DMS114 treated with DMSO at 0.1 percent for 48 hours (cell line): ENCODE measurements around the gene SLC2A1.
A peak's percentile ranks its signal among the peaks of the same experiment; 100 is the strongest.

Source experiments
- DNase-seq: peaks from one replicate; lab custom pipeline; 2025; ENCODE audit not compliant: unreplicated experiment; lab: John Stamatoyannopoulos, UW

The SLC2A1 gene

GRCh38 chr1:42943166-42943565 is 15.5 kb downstream of the SLC2A1 start:
- DNase-seq = no peak

- DNase-seq = no peak
Measured at GRCh38 chr1:42942444-42942843, 16.2 kb downstream of the SLC2A1 start.

GRCh38 chr1:42941640-42942330 is 16.9 kb downstream of the SLC2A1 start:
- DNase-seq = no peak

GRCh38 chr1:42940851-42941639 is 17.6 kb downstream of the SLC2A1 start:
- DNase-seq = no peak

GRCh38 chr1:42938645-42939615 is 19.7 kb downstream of the SLC2A1 start:
- no peak for DNase-seq

- no peak for DNase-seq
Measured at GRCh38 chr1:42937836-42938644, 20.6 kb downstream of the SLC2A1 start.

GRCh38 chr1:42937141-42937696 is 21.4 kb downstream of the SLC2A1 start:
- DNase-seq = no peak

GRCh38 chr1:42936309-42937078 is 22.2 kb downstream of the SLC2A1 start:
- DNase-seq = no peak

GRCh38 chr1:42935971-42936308 is 22.7 kb downstream of the SLC2A1 start:
- DNase-seq = no peak

- no peak for DNase-seq
Measured at GRCh38 chr1:42935313-42935895, 23.3 kb downstream of the SLC2A1 start.

- DNase-seq = no peak
Measured at GRCh38 chr1:42934541-42935312, 23.9 kb downstream of the SLC2A1 start.

GRCh38 chr1:42933610-42934491 is 24.8 kb downstream of the SLC2A1 start:
- DNase-seq = no peak

- no peak for DNase-seq
Measured at GRCh38 chr1:42933060-42933586, 25.5 kb downstream of the SLC2A1 start.

GRCh38 chr1:42932442-42932941 is 26.2 kb downstream of the SLC2A1 start:
- no peak for DNase-seq

- DNase-seq = no peak
Measured at GRCh38 chr1:42931911-42932422, 26.7 kb downstream of the SLC2A1 start.

- peak; percentile 6 for DNase-seq
Measured at GRCh38 chr1:42931108-42931539, 27.5 kb downstream of the SLC2A1 start.
